ENCODE measurements around the gene TMEM132D. TPM values are rescaled to one million over a fixed set of nuclear protein-coding genes. Genes with fewer than 3 reads are reported as not detected.

TMEM132D gene
- total and polyA plus RNA-seq, 7 donors: 0.01 TPM; not detected in 6

GRCh38 chr12:129163461-129163860 lies 740.4 kb downstream of the TMEM132D start:
- no peak for ATAC-seq
- H3K27me3 ChIP-seq (ENCODE audit: insufficient read depth in 3 of 3, low read length in 2 of 3): no peaks in the 10 kb centered on the region
- no peak overlapping the region for H3K27ac ChIP-seq
- no peak for TF ChIP-seq CTCF (IDR thresholded peaks at IDR 0.05)
- H3K4me3 ChIP-seq: no peak overlapping the region
- 63 to 75% (median 69%) methylated on average over 4 of the region's 4 CpGs for WGBS, 3 donors
- no peaks in the 10 kb centered on the region for H3K4me1 ChIP-seq
- peaks cover 4% of the 10 kb centered on the region for H3K9me3 ChIP-seq
- no peak for DNase-seq
- no peaks in the 10 kb centered on the region for H3K36me3 ChIP-seq (ENCODE audit: insufficient read depth in 1 of 2, low read depth in 1 of 2)
- intact Hi-C loops (cut with DNase I): no loop called here

- no peak for DNase-seq
- intact Hi-C loops (cut with DNase I): no loop called here
- Histone ChIP-seq H3K27ac (no peak overlapping the region), H3K4me1 (no peaks in the 10 kb centered on the region), H3K27me3 (ENCODE audit: insufficient read depth in 3 of 3, low read length in 2 of 3) (no peaks in the 10 kb centered on the region), H3K9me3 (peaks cover 4% of the 10 kb centered on the region), H3K36me3 (ENCODE audit: insufficient read depth in 1 of 2, low read depth in 1 of 2) (no peaks in the 10 kb centered on the region), H3K4me3 (no peak overlapping the region)
- ATAC-seq: no peak
- 79 to 89% (median 89%) methylated on average over 4 of the region's 4 CpGs for WGBS, 3 donors
- TF ChIP-seq CTCF (IDR thresholded peaks at IDR 0.05): no peak
Measured at GRCh38 chr12:129162805-129163204, 741.0 kb downstream of the TMEM132D start.

GRCh38 chr12:129161511-129161910 lies 742.3 kb downstream of the TMEM132D start:
- intact Hi-C loops (cut with DNase I): no loop called here
- WGBS, 3 donors: 52 to 72% (median 59%) methylated on average over 4 of the region's 4 CpGs
- peaks cover 4% of the 10 kb centered on the region for H3K9me3 ChIP-seq
- H3K36me3 ChIP-seq (ENCODE audit: insufficient read depth in 1 of 2, low read depth in 1 of 2): no peaks in the 10 kb centered on the region
- ATAC-seq (no peak), DNase-seq (no peak)
- TF ChIP-seq CTCF (IDR thresholded peaks at IDR 0.05): no peak
- no peak overlapping the region for H3K27ac ChIP-seq
- H3K4me1 ChIP-seq: no peaks in the 10 kb centered on the region
- peaks cover 0 to 2% (median 0%) of the 10 kb centered on the region in 3 donors for H3K27me3 ChIP-seq (ENCODE audit: insufficient read depth in 3 of 3, low read length in 2 of 3)
- H3K4me3 ChIP-seq: no peak overlapping the region

DNA sequence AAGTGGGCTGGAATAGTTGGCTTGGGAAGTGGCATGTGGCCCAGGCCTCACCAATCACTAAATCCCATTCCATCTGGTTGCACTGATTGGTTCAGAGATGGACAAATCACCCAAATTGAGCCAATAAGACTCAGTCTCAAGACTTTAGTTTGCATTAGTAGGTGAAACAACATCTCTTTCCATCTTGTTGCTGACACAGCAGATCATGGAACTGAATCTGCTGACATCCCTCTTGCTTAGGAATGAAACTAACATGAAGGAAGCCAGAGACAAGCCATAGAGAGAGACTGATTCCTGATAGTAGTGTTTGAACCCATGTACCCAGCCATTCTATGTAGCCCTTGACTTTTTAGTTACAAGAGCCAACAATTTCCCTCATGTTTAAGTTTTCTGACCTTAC lies 743.5 kb downstream of the TMEM132D start:
- DNase-seq (no peak), ATAC-seq (no peak)
- H3K4me3 ChIP-seq: no peak overlapping the region
- no peaks in the 10 kb centered on the region for H3K4me1 ChIP-seq
- peaks cover 0 to 5% (median 0%) of the 10 kb centered on the region in 3 donors for H3K27me3 ChIP-seq (ENCODE audit: insufficient read depth in 3 of 3, low read length in 2 of 3)
- H3K36me3 ChIP-seq (ENCODE audit: insufficient read depth in 1 of 2, low read depth in 1 of 2): no peaks in the 10 kb centered on the region
- H3K27ac ChIP-seq: no peak overlapping the region
- intact Hi-C loops (cut with DNase I): no loop called here
- no peak for TF ChIP-seq CTCF (IDR thresholded peaks at IDR 0.05)
- H3K9me3 ChIP-seq: peaks cover 4% of the 10 kb centered on the region

DNA sequence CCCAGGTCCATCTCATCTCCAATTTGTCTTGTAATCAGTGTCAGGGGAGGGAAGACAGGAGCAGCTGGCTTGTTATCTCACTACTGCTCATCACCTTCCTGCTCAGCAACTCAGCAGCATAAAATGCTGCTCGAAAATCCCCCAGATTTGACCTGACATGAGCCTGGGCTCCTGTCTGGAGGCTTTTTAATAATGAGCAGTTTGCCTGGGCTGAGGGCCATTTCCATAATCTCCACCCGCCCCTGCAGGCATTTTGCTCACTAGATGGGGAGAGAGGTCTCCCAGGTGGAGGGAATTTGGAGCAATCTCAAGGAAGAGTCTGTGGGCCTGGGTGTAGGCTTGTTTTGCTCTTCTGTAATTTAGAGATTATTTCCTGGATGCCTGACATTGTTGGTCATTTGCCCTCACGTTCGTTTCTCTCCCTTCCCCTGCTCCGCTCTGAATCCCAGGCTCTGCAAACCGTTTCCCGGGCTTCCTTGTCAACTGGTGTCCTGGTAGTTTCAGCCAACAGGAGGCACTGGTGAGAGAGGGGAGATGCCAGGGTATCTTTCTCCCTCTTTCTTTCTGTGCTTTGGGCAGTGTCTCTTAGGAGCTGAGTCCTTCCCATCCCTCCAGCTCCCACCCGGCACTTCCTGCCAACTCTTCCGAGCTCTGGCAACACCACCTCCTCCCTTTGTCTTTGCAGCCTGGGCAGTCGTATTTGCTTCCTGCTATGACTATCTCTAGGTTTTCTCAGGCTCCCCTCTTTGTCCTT lies 751.3 kb downstream of the TMEM132D start:
- 11 to 25% (median 23%) methylated on average over 9 to 10 of the region's 10 CpGs for WGBS, 3 donors
- Histone ChIP-seq H3K4me1 (no peaks in the 10 kb centered on the region), H3K27ac (no peak overlapping the region), H3K36me3 (ENCODE audit: insufficient read depth in 1 of 2, low read depth in 1 of 2) (no peaks in the 10 kb centered on the region), H3K9me3 (no peaks in the 10 kb centered on the region), H3K4me3 (no peak overlapping the region), H3K27me3 (ENCODE audit: insufficient read depth in 3 of 3, low read length in 2 of 3) (peaks cover 0 to 5% (median 0%) of the 10 kb centered on the region in 3 donors)
- ATAC-seq (no peak), DNase-seq (no peak)
- intact Hi-C loops (cut with DNase I): no loop called here
- no peak for TF ChIP-seq CTCF (IDR thresholded peaks at IDR 0.05)

Measured in psoas muscle (tissue), 8 donors.